DOHH2 (cell line): ENCODE data around the gene CLDN3.

Experiments used
- H3F3A ChIP-seq: fragments of 200-600 bp; sonication (generic), shearing (Covaris generic); 2 replicates; pipeline ENCODE4 v1.6.0; 2016; ENCODE audit warnings: antibody characterized with exemption, mild to moderate bottlenecking; ENCODE audit not compliant: control insufficient read depth, insufficient read depth
- H3K27ac ChIP-seq: fragments of 200-600 bp; sonication (generic); 2 replicates; pipeline ENCODE4 v1.5.1; 2014; ENCODE audit warnings: low read depth, mild to moderate bottlenecking, low read length, moderate library complexity
- H3K27me3 ChIP-seq: fragments of 200-600 bp; sonication (generic); 2 replicates; pipeline ENCODE4 v1.6.1; 2014; ENCODE audit warnings: mild to moderate bottlenecking, low read length, mixed read lengths; ENCODE audit not compliant: control insufficient read depth
- H3K36me3 ChIP-seq: fragments of 200-600 bp; sonication (generic); 2 replicates; pipeline ENCODE4 v1.6.1; 2014; ENCODE audit warnings: mild to moderate bottlenecking, low read length, moderate library complexity, mixed read lengths; ENCODE audit not compliant: control insufficient read depth
- H3K4me1 ChIP-seq: fragments of 200-600 bp; sonication (generic); 2 replicates; pipeline ENCODE4 v1.6.1; 2014; ENCODE audit warnings: mild to moderate bottlenecking, low read length, mixed read lengths; ENCODE audit not compliant: control insufficient read depth
- H3K4me2 ChIP-seq: fragments of 200-600 bp; sonication (generic); 2 replicates; pipeline ENCODE4 v1.6.0; 2014; ENCODE audit warnings: mild to moderate bottlenecking, low read length, moderate library complexity
- H3K4me3 ChIP-seq: fragments of 200-600 bp; sonication (generic); 2 replicates; pipeline ENCODE4 v1.5.1; 2014; ENCODE audit warnings: mild to moderate bottlenecking, low read length, mixed read lengths
- H3K79me2 ChIP-seq: fragments of 200-600 bp; sonication (generic); 2 replicates; pipeline ENCODE4 v1.6.1; 2014; ENCODE audit warnings: mild to moderate bottlenecking, low read length, mixed read lengths; ENCODE audit not compliant: control insufficient read depth
- H3K9me2 ChIP-seq: fragments of 200-600 bp; sonication (generic); replicated peaks from 2 replicates; pipeline ENCODE4 v1.6.1; 2014; ENCODE audit warnings: mild to moderate bottlenecking, low read length, mixed read lengths; ENCODE audit not compliant: control insufficient read depth
- H3K9me3 ChIP-seq: fragments of 200-600 bp; sonication (generic); 2 replicates; pipeline ENCODE4 v1.6.1; 2014; ENCODE audit warnings: antibody characterized with exemption, low read length, mixed read lengths; ENCODE audit not compliant: control insufficient read depth, insufficient read depth
- H4K20me1 ChIP-seq: fragments of 200-600 bp; sonication (generic); 2 replicates; pipeline ENCODE4 v1.6.0; 2014; ENCODE audit warnings: low read depth, mild to moderate bottlenecking, antibody characterized with exemption, low read length, moderate library complexity; ENCODE audit not compliant: control insufficient read depth, insufficient read depth
- EZH2phosphoT487 ChIP-seq: fragments of 200-600 bp; sonication (generic); IDR thresholded peaks from 2 replicates; pipeline ENCODE4 v1.6.1; 2017; ENCODE audit warnings: borderline replicate concordance, mild to moderate bottlenecking, antibody characterized with exemption, low read length, moderate library complexity, mixed read lengths
- TF ChIP-seq, protein P1 (sequence below): fragments of 200-600 bp; sonication (generic); IDR thresholded peaks from one replicate; pipeline ENCODE4 v1.5.1; 2014; ENCODE audit warnings: antibody characterized with exemption, mild to moderate bottlenecking, low read depth, low read length; ENCODE audit not compliant: poor library complexity, severe bottlenecking

CLDN3 gene

DNA sequence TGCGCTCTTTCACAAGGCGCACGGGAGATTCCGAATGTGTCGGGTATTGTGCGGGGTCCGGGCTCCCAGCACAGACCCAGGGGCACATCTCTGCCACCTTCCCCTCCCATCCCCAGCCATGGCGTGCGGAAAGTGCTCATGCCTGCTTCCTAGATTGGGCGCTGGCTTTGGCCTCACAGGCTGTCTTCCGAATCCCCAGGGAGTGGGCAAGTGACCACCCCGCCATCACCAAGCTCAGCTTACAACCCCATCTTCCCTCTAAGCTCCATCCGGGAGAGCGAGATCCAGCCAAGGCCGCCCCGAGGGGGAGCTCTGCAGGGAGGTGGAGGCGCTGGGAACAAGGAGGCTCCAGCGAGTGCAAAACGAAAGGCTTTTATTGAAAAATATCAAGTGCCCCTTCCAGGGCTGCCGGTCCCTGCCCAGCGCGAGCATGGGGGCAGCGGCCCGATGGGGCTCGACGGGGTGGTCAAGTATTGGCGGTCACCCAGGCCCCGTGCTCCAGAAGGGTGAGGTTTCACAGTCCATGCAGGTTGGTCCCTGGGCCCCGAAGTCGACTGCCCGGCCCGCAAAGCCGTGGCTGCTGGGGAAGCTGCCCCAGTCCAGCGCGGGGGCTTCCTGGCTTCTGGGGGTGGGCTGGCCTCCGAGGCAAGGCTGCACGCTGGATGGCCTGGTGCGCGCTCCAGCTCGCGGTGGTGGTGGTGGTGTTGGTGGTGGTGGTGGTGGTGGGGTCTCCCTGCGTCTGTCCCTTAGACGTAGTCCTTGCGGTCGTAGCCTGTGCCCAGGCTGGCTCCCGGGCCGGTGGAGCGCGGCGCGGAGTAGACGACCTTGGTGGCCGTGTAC lies 1.2 kb downstream of the CLDN3 start:
- H3K4me3 ChIP-seq: no peak overlapping the region
- H3K9me2 ChIP-seq: no peaks in the 10 kb centered on the region
- no peaks in the 10 kb centered on the region for H3F3A ChIP-seq
- no peak overlapping the region for H3K4me2 ChIP-seq
- no peaks in the 10 kb centered on the region for H3K9me3 ChIP-seq
- H3K27ac ChIP-seq: no peak overlapping the region
- no peaks in the 10 kb centered on the region for H3K27me3 ChIP-seq
- H3K4me1 ChIP-seq: peaks cover 4% of the 10 kb centered on the region; the same call in 1 of the 2 replicates
- no peaks in the 10 kb centered on the region for H4K20me1 ChIP-seq
- TF ChIP-seq, protein P1, sequence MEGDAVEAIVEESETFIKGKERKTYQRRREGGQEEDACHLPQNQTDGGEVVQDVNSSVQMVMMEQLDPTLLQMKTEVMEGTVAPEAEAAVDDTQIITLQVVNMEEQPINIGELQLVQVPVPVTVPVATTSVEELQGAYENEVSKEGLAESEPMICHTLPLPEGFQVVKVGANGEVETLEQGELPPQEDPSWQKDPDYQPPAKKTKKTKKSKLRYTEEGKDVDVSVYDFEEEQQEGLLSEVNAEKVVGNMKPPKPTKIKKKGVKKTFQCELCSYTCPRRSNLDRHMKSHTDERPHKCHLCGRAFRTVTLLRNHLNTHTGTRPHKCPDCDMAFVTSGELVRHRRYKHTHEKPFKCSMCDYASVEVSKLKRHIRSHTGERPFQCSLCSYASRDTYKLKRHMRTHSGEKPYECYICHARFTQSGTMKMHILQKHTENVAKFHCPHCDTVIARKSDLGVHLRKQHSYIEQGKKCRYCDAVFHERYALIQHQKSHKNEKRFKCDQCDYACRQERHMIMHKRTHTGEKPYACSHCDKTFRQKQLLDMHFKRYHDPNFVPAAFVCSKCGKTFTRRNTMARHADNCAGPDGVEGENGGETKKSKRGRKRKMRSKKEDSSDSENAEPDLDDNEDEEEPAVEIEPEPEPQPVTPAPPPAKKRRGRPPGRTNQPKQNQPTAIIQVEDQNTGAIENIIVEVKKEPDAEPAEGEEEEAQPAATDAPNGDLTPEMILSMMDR: no peak
- no peak for TF ChIP-seq EZH2phosphoT487
- no peaks in the 10 kb centered on the region for H3K79me2 ChIP-seq
- no peaks in the 10 kb centered on the region for H3K36me3 ChIP-seq

- H3K4me2 ChIP-seq: no peak overlapping the region
- no peaks in the 10 kb centered on the region for H3F3A ChIP-seq
- TF ChIP-seq, protein P1: no peak
- no peak for TF ChIP-seq EZH2phosphoT487
- H3K27me3 ChIP-seq: no peaks in the 10 kb centered on the region
- H3K4me3 ChIP-seq: no peak overlapping the region
- H3K27ac ChIP-seq: no peak overlapping the region
- H3K79me2 ChIP-seq: no peaks in the 10 kb centered on the region
- H3K36me3 ChIP-seq: no peaks in the 10 kb centered on the region
- no peaks in the 10 kb centered on the region for H3K9me3 ChIP-seq
- H3K4me1 ChIP-seq: peaks cover 4% of the 10 kb centered on the region; the same call in 1 of the 2 replicates
- H4K20me1 ChIP-seq: no peaks in the 10 kb centered on the region
- H3K9me2 ChIP-seq: no peaks in the 10 kb centered on the region
Observed at GRCh38 chr7:73766556-73767229, 3.4 kb downstream of the CLDN3 start.

DNA sequence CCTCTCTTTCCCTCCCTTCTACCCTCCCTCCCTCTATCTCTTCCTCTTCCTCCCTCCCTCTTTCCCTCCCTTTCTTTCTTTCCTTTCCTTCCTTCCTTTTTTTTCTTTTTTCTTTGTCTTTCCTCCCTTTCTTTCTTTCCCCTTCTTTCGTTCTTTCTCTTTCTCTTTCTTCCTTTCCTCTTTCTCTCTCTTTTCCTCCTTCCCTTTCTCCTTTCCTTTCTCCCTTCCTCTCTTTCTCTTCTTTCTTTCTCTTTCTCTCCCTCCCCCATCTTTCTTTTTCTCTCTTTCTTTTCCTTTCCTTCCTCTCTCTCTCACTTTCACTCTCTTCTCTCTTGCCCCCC lies 7.4 kb downstream of the CLDN3 start:
- no peak overlapping the region for H3K4me2 ChIP-seq
- H3K4me1 ChIP-seq: no peaks in the 10 kb centered on the region
- no peak overlapping the region for H3K4me3 ChIP-seq

More for the DNA sequence above, 7.4 kb downstream of the CLDN3 start:
- Histone ChIP-seq H3K27ac (no peak overlapping the region), H3F3A (no peaks in the 10 kb centered on the region), H4K20me1 (no peaks in the 10 kb centered on the region), H3K36me3 (no peaks in the 10 kb centered on the region), H3K9me3 (no peaks in the 10 kb centered on the region), H3K9me2 (no peaks in the 10 kb centered on the region), H3K79me2 (no peaks in the 10 kb centered on the region), H3K27me3 (no peaks in the 10 kb centered on the region)
- TF ChIP-seq, protein P1: no peak
- TF ChIP-seq EZH2phosphoT487: no peak
